GM19025 (cell line): ENCODE data around the gene CRMP1.

Experiments
- ATAC-seq: cut with Tn5 transposase; IDR thresholded peaks from one replicate; pipeline ENCODE4 v1.9.1; 2021; ENCODE audit warnings: mild to moderate bottlenecking, low read depth, moderate library complexity; ENCODE audit not compliant: unreplicated experiment

Gene CRMP1

DNA sequence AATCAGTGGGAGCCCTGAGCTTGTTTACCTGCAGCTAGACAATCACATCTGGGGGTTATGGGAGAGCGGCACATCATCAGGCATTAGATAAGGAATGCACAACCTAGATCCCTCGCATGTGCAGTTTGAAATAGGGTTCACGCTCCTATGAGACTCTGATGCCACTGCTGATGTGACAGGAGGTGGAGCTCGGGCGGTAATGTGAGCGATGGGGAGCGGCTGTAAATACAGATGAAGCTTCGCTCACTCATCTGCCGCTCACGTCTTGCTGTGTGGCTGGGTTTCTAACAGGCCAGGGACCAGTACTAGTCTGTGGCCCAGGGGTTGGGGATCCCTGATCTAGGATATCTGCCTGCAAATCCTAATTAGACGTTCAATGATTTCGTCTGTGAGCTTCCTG lies 90.3 kb downstream of the CRMP1 start:
- no peak for ATAC-seq

DNA sequence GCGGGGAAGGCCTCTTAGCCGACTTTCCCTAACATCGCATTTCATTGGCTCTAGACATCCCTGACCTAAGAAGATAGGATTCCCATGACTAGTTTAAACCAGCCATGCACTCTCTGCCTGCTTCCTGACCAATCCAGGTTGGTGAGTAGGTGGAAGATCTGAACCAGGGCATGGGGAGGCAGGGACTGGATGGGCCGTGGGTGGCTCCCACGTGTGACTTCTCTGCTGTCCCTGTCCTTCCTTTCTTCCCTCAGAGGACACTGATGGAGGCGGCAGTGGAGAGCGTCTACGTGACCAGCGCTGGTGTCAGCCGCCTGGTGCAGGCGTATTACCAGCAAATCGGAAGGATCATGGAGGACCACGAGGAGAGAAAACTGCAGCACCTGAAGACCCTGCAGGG lies 91.2 kb downstream of the CRMP1 start:
- no peak for ATAC-seq

DNA sequence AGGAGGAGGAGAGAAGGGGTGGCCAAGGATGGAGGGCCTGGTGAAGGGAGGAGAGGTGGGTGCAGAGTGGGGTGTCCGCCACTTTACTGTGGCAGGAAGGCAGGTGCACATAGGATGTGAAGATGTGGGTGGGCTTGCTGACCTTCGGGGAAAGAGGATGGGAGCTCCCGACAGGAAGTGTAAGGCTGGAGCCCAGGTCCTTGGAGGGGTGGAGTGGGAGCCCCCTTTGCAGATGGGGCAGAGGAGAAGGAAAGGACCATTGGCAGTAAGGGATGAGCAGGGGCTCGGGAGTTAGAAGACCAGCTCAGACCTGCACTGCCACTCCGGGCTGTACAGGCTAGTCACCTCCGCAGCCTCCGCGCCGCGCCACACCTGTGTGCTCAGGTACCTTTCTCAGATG lies 92.4 kb downstream of the CRMP1 start:
- no peak for ATAC-seq

DNA sequence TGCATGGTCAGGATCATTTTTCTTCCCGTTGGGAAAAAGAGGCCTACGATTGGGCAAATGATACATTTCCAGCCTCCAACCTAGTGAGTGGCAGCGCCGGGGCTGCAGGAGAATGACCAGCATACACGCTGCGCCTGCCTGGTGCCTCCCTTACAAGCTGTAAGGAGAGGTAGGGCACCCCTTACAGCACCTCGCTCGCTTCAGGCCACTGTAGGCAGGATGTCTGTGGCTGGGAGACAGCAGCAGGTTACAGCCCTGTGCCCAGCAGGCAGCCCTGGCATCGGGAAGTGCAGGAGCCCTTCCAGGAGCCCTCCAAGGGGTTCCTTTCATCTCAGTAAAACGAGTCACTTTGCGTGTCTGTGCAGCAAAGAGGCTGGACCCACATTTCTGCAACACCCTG lies 93.5 kb downstream of the CRMP1 start:
- no peak for ATAC-seq

DNA sequence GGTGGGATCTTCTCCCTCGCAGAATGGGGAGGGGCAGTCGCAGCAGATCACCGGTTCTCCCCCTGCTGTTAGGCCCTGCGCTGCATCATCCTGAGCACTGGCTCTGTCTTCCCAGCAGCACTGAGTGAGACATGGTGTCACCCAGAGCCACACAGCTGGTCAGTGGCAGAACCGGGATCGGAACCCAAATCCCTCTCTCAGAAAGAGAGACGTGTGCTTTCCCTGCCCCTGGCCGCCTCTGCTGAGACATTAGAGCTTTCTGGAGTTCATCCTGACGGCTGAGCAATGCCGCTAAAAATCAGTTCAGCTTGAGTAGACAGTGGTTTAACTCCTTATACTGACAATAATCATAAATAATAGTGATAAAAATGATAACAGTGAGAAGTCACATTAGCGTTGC lies 93.9 kb downstream of the CRMP1 start:
- no peak for ATAC-seq

DNA sequence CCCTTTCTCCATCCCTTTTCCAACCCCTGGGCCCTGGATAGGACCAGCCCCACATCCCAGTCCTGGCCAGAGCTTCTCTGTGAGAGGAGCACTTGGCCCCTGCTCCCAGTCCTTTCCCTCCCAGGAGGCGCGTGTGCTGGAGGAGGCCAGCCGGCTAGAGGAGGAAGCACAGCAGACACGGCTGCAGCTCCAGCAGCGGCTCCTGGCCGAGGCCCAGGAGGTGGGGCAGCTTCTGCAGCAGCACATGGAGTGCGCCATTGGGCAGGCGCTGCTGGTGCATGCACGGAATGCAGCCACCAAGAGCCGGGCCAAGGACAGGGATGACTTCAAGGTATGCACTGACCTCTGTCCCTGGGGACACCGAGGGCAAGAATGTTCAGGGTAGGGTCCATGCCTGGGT lies 94.4 kb downstream of the CRMP1 start:
- no peak for ATAC-seq

- ATAC-seq = no peak
Measured at GRCh38 chr4:5797866-5798265, 95.0 kb downstream of the CRMP1 start.

DNA sequence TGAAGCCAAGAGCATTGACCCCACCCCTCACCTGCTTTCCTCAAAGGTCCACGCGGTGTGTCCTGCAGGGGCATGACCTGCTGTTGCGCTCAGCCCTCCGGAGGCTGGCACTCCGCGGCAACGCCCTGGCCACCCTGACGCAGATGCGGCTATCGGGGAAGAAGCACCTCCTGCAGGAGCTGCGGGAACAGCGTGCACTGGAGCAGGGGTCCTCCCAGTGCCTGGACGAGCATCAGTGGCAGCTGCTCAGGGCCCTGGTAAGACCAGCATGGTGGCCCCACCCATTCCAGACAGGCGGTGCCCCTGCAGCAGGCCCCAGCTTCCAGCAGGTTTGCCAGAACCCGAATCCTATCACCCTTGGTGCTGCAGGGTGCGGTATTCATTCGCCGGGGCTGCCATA lies 95.9 kb downstream of the CRMP1 start:
- ATAC-seq = no peak

DNA sequence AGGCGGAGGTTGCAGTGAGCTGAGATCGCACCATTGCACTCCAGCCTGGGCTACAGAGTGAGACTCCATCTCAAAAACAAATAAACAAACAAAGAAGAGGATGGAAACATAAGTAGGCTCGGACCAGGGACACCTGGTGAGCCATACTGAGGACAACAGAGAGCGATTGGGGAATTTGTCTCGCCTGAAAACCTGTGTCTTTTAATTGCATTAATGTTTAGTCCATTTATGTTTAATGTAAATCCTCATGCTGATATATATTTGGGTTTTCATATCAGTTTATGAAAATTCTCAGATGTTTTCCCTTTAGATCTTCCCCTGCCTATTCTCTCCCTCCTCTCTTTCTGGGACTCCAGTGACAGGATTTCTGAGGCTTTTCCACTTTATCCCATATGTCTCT lies 97.3 kb downstream of the CRMP1 start:
- ATAC-seq = no peak

- ATAC-seq = no peak
Measured at GRCh38 chr4:5793514-5793913, 99.4 kb downstream of the CRMP1 start.

GRCh38 chr4:5791654-5792053 lies 101.2 kb downstream of the CRMP1 start:
- no peak for ATAC-seq

DNA sequence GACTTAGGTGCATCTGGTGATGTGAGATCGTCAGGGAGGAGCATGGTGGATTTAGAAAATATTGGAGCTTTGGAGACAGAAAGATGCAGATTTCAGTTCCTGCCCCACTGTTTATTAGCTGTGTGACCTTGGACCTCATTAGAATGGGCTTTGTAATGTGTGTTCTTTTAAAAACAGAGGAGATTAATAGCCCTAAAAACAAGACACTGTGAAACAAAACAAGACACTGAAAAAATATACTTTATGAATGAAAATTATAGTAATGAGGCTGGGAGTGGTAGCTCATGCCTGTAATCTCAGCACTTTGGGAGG lies 102.4 kb downstream of the CRMP1 start:
- ATAC-seq = no peak

GRCh38 chr4:5789141-5789540 lies 103.7 kb downstream of the CRMP1 start:
- ATAC-seq = no peak

GRCh38 chr4:5788144-5788543 lies 104.7 kb downstream of the CRMP1 start:
- ATAC-seq = no peak

DNA sequence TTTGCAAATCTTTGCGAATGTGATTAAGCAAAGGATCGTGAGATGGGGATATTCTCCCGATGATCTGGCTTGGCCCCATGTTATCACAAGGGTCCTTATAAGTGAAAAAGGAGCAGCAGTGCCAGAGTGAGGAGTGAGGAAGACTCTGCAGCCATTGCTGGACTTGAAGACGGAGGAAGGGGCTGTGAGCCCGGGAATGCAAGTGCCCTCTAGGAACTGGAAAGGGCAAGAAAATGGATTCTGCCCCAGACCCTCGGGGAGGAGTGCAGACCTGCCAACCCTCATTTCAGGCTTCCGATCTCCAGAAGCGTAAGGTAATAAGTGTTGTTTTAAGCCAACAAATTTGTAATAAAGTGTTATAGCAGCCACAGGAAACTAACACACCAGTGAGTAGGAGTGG lies 105.6 kb downstream of the CRMP1 start:
- no peak for ATAC-seq

GRCh38 chr4:5785806-5786680 lies 106.8 kb downstream of the CRMP1 start:
- ATAC-seq = no peak

GRCh38 chr4:5784960-5785611 lies 107.8 kb downstream of the CRMP1 start:
- no peak for ATAC-seq

GRCh38 chr4:5784021-5784420 lies 108.9 kb downstream of the CRMP1 start:
- ATAC-seq = no peak

- no peak for ATAC-seq
Measured at GRCh38 chr4:5783486-5783885, 109.4 kb downstream of the CRMP1 start.

- ATAC-seq = no peak
Measured at GRCh38 chr4:5782829-5783476, 109.9 kb downstream of the CRMP1 start.

- ATAC-seq = no peak
Measured at GRCh38 chr4:5781691-5782090, 111.2 kb downstream of the CRMP1 start.
